HG02852 (cell line): Measurements from ENCODE around the gene LAX1.
"Not testable (repeated sequence)": the region's sequence is repeated elsewhere in the genome, so short reads cannot be mapped to it uniquely, and the experiment has no call there.

Experiments
- ATAC-seq: cut with Tn5 transposase; IDR thresholded peaks from one replicate; pipeline ENCODE4 v1.9.1; 2021; ENCODE audit warnings: mild to moderate bottlenecking, moderate library complexity; ENCODE audit not compliant: unreplicated experiment

Gene LAX1

DNA sequence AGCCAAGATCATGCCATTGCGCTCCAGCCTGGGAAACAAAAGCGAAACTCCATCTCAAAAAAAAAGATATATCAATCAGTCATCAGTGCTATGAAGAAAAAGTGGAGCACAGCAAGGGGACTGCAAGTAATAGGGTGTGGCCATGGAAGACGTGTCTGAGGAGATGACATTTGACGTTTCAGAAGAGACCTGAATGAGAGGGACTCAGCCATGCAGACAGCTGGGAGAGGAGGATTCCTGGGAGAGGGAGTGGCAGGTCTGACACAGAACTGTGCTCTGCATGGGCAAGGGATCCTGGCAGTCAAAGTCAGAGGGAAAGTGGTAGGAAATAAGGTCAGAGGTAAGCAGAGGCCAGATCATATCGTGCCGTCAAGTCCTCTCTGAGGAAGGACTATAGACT lies 3.3 kb downstream of the LAX1 start:
- no peak for ATAC-seq

DNA sequence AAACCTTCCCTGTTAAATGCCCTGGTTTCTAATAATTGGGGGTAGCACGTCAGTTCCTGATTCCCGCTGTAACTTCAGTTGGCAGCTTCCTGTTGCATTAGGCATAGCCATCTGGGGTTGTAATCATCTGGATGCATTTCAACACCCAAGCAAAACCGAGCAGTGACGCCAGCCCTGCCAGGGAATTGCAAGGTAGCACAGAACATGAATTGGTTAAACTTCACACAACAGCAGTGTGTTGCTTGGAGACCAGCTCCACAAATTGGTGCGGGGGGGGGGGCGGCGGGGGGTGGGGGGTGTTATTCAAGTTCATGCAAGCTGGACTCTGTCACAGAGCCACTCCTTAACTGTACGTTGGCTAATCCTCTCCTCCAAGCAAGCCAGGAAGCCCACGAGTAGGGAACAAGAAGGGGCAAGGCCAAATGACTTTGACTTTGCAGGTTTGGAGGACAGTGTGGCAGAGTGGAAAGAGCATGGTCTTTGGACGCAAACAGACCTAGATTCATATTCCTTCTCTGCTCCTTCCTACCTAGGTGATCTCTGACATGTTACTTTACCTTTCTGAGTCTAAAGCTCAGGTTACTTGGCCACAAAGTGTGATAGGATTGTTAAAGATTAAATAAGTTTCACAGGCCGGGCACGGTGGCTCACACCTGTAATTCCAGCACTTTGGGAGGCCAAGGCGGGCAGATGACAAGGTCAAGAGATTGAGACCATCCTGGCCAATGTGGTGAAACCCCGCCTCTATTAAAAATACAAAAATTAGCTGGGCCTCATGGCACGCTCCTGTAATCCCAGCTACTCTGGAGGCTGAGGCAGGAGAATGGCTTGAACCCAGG lies 4.7 kb downstream of the LAX1 start:
- no peak for ATAC-seq

DNA sequence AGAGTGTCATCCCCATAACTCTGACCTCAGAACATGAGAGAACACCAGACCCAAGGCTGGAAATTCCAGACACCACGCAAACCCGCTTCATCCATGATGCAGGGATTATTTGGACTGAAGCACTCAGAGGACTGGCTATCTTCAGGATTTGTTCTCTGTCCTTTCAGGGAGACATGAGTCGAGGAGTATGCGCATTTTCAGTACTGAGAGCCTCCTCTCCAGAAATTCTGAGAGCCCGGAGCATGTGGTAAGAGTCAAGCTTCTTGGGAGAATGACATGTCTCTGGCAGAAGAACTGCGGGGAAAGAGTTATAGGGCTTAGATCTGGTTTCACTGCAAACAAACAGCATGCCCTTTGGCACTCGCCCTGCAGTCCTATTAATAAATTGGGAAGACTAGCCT lies 6.9 kb downstream of the LAX1 start:
- ATAC-seq: no peak

DNA sequence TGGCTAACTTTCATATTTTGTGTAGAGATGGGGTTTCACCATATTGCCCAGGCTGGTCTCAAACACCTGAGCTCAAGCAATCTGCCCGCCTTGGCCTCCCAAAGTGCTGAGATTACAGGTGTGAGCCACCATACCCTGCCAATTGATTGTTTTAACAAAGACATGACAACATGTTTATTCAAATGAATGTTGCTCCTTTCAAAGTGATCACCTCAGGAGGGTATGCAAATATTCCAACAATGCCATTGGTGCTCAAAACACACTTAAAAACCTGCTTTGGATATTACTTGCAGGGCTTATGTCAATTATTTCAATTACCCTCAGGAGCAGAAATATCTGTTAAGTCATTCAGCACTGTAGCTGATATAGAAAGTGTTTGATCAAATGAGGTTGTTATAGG lies 7.9 kb downstream of the LAX1 start:
- no peak for ATAC-seq

DNA sequence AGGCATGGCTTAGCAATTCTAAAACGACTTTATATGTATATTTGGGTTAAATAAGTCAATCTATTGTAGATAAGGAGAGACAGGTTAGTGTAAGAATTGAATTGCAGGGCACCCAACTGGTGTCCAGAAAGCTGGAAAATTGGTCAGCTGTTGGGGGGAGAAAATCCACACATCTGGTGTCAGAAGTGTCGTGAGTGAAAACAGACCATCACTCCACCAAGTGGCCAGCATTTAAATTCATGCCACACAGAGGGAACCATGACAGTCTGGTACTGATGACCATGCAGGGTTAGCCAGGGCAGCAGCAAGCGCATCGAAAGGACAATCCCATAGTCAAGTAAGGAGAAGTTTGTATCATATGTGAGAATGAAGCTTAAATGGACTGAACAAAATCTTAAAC lies 11.7 kb downstream of the LAX1 start:
- ATAC-seq: no peak

DNA sequence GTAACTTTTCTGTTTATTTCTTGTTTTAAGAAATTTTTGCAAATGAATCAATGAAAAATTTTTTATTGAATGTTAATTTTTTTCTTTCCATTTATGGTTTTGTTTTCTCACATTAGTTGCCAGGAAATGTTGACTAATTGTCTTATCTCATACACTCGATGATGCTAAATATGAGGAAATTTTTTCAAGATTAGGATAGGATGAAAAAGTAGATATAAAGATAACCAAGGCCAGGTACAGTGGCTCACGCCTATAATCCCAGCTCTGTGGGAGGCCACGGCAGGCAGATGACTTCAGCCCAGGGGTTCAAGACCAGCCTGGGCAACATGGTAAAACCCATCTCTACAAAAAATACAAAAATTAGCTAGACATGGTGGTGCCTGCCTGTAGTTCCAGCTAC lies 12.6 kb downstream of the LAX1 start:
- no peak for ATAC-seq

DNA sequence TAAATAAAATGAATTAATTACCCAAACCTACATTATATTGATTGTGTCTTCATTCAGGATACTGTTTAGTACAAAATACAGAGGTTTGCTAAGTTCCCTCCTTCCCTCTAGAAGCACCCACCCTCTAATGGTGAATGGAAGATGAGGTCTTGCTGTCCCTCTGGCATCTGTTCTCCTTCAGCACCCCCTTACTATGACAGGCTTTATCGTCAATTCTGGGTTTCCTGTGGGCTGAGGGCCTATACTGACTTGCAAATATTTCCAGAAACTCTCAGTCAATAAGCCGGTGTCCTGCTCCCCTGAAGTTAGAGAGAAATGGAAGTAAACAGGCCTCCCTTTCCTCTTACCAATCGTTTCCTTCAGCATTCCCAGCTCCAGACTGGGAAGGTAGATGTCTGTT lies 13.2 kb downstream of the LAX1 start:
- ATAC-seq: no peak

DNA sequence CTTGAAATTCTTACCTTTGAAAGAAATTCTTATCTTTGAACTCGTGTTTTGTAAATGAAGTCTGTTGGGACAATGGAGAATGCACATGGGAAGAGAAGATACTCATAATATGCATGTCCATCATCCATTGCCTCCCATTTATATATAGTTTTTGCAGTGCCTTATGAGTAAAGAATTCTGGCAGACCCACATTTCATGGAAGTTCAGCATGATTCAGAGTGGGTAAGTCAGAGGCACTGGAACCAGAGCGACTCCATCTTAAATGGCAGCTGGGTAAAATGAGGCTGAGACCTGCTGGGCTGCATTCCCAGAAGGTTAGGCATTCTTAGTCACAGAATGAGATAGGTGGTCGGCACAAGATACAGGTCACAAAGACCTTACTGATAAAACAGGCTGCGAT lies 13.8 kb downstream of the LAX1 start:
- ATAC-seq: no peak

DNA sequence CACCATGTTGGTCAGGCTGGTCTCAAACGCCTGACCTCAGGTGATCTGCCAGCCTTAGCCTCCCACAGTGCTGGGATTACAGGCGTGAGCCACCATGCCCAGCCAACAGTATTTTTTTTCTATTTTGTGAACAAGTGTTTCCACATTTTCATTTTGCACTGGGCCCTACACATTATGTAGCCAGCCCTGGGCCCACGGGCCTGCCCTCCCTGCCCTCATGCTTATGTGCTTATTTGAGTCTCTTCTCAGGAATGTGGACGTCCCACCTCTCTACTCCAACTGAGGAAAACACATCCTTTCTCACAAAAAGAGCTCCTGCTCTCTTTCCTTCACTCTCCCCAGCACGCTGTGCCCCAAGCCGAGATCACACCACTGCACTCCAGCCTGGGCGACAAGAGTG lies 17.0 kb downstream of the LAX1 start:
- no peak for ATAC-seq

DNA sequence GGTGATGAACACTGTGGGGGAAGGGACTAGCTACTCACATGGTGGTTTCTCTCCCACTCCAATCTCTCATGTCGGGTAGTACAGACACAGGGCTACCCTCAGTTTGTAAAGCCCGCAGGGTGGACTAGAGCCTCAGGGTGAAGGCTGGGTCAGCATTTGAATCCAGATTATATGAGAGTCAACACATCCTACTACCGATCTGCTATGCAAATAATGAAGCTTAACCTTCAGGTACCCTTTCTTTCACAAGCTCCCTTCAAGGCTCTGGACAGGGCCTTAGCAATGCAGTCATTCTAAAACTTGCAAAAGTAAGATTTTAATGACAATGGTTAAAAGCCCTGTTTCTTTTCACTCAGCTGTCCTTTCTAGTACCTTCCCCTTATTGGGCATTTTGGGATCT lies 25.0 kb downstream of the LAX1 start:
- ATAC-seq: no peak

DNA sequence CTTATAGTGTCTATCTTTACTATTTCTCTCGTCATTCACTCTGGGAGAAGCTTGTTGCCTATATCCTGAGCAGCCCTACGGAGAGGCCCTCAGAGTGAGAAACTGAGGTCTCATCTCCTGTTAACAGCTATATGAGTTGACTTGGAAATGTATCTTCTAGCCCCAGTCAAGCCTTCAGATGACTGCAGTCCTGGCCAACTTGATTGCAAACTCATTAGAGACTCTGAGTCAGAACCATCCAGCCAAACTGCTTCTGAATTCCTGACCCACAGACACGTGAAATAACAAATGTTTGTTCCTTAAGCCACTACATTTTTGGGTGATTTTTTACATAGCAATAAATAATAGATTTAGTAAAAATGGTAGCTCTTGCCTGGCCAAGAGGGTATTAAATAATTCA lies 26.5 kb downstream of the LAX1 start:
- no peak for ATAC-seq

DNA sequence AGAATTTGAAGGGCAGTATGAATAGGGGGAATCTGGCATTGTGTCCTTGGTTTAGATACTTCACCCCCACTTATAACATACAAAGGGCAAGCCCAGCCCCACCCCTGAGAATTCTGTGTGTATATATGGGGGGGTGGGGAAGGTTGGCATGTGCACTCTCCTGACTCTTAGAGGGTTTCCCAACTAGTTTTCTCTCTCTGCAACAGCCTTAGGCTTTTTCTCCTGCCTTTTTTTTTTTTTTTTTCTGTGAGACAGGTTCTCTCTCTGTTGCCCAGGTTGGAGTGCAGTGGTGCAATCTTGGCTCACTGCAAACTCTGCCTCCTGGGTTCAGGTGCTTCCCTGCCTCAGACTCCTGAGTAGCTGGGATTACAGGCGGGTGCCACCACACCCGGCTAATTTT lies 27.5 kb downstream of the LAX1 start:
- no peak for ATAC-seq

DNA sequence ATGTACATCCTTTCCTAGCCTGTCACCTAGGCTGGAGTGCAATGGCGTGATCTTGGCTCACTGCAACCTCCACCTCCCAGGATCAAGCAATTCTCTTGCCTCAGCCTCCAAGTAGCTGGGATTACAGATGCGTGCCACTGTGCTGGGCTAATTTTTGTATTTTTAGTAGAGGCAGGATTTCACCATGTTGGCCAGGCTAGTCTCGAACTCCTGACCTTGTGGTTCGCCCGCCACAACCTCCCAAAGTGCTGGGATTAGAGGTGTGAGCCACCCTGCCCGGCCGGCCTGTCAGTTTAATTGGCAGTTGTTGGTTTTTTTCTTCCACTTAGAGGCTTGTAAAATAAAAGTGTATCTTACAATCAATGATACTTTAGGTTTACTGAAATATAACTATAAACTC lies 28.6 kb downstream of the LAX1 start:
- not testable (repeated sequence) for ATAC-seq

DNA sequence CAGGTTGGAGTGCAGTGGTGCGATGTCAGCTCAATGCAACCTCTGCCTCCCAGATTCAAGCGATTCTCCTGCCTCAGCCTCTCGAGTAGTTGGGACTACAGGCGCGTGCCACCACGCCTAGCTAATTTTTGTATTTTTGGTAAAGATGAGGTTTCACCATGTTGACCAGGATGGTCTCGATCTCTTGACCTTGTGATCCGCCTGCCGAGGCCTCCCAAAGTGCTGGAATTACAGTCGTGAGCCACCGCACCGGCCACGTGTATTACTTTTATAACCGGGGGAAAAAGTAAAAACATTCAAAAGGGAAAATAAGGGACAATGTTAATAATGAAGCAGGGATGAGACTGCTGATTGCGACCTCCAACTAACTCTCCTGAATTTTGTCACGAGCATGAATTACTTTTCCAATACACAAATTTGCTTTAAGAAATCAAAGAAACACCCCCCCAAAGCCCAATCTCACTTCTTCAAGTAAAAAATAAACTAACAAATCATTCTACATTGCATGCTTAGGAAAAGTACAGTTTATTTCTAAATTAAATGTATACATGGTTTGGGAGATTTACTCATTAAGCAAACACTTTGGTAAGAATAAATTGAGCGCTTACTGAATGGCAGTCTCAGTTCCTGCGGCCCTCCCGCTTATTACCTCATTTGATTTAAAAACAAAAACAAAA lies 29.9 kb downstream of the LAX1 start:
- no peak for ATAC-seq

DNA sequence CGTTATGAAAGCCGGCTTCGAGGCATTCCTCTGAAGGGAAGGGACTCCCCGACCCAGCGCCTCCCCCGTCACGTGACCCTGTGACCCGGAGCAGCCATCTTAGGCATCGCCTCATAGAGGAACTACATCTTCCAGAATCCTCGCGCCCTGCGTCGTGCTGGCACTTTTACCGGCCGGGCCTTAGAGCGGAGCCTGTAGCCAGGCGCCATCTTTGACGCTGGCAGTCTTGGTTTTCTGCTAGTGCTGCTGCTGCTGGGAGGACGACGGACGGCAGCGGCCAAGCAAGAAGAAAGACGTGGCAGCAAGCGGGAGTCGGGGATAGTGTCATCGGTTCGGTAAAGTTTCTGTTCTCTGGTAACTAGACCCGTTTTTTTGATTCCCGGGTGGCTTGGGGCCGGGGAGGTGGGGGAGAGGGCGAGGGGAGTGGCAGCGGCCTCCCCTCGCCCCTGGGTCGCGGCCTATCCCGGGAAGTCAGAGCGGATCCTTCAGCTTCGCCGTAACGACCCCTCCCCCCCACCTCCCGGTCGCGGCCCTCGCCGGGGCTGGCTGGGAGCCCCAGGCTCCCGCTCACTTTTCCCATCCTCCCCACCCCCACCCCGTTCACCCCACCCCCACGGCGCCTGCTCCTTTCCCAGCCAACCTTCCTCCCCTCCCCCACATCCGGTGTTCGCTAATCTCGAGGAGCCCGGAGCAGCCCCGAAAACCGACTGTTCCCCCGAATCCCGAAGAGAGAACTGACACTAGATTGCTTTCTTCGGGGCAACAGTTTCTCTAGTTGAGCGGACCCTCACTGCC lies 30.7 kb downstream of the LAX1 start, which contains the start of the genes ZBED6 and ZC3H11A:
ZBED6 (plus strand) TSS at position 183 of the 795 bp plus-strand sequence. CDS start 1,900 bp downstream, outside the sequence.
ZC3H11A (plus strand) TSS at position 183 of the 795 bp plus-strand sequence. CDS start 21,448 bp downstream, outside the sequence.
- peak; percentile 97 for ATAC-seq

DNA sequence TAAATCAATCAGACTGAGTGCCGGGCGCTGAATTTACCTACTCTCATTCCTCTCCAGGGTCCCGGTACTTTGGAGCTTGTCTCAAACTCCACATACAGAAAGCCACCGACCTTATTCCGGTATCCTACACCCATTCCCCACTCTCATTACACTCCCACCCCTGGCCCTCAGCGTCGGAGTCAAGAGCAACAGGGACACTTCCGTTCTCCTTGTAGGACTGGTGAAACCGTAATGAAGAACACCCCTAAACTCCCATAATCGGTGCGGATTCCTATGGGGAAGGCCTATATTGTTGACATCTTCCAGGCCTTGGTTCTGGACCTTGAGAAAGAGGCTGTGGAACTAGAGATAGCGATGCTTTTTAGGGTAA lies 31.2 kb downstream of the LAX1 start:
- no peak for ATAC-seq

DNA sequence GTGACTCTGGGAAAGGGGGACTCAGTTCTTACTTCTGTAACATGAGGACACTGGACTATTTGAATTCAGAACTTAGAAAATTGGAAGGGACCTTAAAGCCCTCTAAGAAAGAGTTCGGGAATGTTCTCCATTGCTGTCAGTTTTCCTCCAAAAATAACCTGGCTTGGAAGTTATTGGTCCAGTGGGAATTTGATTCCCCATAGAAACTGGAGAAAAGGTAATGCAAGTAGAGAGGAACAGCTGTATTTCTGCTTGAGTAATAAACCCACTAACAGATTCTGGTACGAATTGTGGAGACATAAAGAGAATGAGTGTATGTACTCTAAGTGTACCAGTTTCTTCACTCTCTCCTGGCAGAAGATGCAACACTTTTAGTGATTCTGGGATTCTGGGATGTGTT lies 32.2 kb downstream of the LAX1 start:
- no peak for ATAC-seq

DNA sequence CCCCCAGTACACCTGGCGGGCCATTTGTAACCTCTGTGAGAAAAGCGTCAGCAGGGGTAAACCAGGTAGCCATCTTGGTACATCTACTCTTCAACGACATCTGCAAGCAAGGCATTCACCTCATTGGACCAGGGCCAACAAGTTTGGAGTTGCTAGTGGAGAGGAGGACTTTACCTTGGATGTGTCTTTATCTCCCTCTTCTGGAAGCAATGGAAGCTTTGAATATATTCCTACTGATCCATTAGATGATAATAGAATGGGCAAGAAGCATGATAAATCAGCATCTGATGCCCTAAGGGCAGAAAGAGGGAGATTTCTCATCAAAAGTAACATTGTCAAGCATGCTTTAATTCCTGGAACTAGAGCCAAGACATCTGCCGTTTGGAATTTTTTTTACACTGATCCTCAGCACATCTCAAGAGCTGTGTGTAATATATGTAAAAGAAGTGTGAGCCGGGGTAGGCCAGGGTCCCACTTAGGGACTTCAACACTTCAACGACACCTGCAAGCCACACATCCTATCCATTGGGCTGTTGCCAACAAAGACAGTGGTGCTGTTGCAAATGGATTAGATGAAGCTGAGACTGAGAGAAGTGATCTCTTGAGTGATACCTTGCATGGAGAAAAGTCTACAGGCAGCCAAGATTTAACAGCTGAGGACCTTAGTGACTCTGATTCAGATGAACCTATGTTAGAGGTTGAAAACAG lies 33.1 kb downstream of the LAX1 start:
- no peak for ATAC-seq

DNA sequence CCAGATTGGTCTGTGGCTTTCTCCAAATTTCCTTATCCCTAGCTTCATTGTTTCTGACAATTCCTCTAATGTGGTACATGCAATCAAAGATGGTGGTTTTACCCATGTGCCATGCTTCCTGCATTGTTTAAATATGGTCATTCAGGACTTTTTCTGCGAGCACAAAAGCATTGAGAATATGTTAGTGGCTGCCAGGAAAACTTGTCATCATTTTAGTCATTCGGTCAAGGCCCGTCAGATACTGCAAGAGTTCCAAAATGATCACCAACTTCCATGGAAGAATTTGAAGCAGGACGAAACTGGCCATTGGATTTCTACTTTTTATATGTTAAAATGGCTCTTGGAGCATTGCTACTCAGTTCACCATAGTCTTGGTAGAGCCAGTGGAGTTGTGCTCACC lies 34.2 kb downstream of the LAX1 start:
- ATAC-seq: no peak

DNA sequence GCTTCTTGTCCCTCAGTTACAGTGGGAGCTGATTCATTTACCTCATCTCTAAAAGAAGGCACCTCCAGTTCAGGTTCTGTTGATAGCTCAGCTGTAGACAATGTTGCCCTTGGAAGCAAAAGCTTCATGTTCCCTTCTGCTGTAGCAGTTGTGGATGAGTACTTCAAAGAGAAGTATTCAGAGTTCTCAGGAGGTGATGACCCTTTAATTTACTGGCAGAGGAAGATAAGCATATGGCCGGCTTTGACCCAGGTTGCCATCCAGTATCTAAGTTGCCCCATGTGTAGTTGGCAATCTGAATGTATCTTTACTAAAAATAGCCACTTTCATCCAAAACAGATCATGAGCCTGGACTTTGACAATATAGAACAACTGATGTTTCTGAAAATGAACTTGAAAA lies 35.0 kb downstream of the LAX1 start:
- no peak for ATAC-seq

DNA sequence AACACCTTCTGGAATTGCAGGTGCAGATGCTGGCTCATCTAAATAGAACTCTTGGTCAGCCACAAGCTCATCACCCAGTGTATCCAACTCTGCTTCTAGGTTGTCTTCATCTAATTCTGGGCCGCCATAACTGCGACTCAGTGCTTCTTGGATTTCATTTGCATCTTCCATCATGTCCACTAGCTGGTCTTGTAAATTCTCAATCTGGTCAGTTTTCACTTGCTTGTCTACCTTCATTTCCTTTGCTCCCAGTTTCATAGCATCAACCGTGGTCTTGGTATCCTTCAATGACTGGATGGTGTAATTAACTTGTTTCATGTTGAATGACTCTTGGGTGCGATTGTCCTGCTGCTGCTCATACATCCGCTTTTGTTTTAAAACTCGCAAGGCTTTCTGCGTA lies 40.7 kb downstream of the LAX1 start:
- ATAC-seq: no peak
